Activated CD4-positive, alpha-beta T cell treated with anti-CD3 and anti-CD28 coated beads for 48 hours (primary cell): ENCODE results near the gene RCBTB2.
"Not testable (repeated sequence)": the region's sequence is repeated elsewhere in the genome, so short reads cannot be mapped to it uniquely, and the experiment has no call there.

ENCODE experiments used
- DNase-seq: peaks from one replicate; pipeline ENCODE4 v3.0.0-alpha.2; 2020

The RCBTB2 gene

GRCh38 chr13:48492470-48493065 lies 40.3 kb downstream of the RCBTB2 start:
- DNase-seq = peak; percentile 74

GRCh38 chr13:48492096-48492440 lies 40.8 kb downstream of the RCBTB2 start:
- DNase-seq = no peak

- DNase-seq = no peak
Measured at GRCh38 chr13:48491423-48492095, 41.3 kb downstream of the RCBTB2 start.

GRCh38 chr13:48490241-48490640 lies 42.6 kb downstream of the RCBTB2 start:
- no peak for DNase-seq

- DNase-seq = no peak
Measured at GRCh38 chr13:48489666-48490065, 43.2 kb downstream of the RCBTB2 start.

GRCh38 chr13:48488995-48489394 lies 43.9 kb downstream of the RCBTB2 start:
- DNase-seq = no peak

- no peak for DNase-seq
Measured at GRCh38 chr13:48487968-48488367, 44.9 kb downstream of the RCBTB2 start.

- no peak for DNase-seq
Measured at GRCh38 chr13:48486836-48487235, 46.0 kb downstream of the RCBTB2 start.

- no peak for DNase-seq
Measured at GRCh38 chr13:48486362-48486761, 46.5 kb downstream of the RCBTB2 start.

GRCh38 chr13:48485432-48485831 lies 47.4 kb downstream of the RCBTB2 start:
- no peak for DNase-seq

- DNase-seq = no peak
Measured at GRCh38 chr13:48483575-48483974, 49.3 kb downstream of the RCBTB2 start.

GRCh38 chr13:48478391-48478790 lies 54.5 kb downstream of the RCBTB2 start:
- no peak for DNase-seq

GRCh38 chr13:48477191-48477855 lies 55.6 kb downstream of the RCBTB2 start:
- no peak for DNase-seq

- DNase-seq = no peak
Measured at GRCh38 chr13:48476686-48477085, 56.2 kb downstream of the RCBTB2 start.

GRCh38 chr13:48476215-48476614 lies 56.7 kb downstream of the RCBTB2 start:
- no peak for DNase-seq

- no peak for DNase-seq
Measured at GRCh38 chr13:48475230-48475629, 57.6 kb downstream of the RCBTB2 start.

- no peak for DNase-seq
Measured at GRCh38 chr13:48457578-48458242, 75.2 kb downstream of the RCBTB2 start.

GRCh38 chr13:48456546-48456945 lies 76.3 kb downstream of the RCBTB2 start:
- DNase-seq = no peak

- DNase-seq = not testable (repeated sequence)
Measured at GRCh38 chr13:48451196-48451595, 81.7 kb downstream of the RCBTB2 start.

- no peak for DNase-seq
Measured at GRCh38 chr13:48449656-48450055, 83.2 kb downstream of the RCBTB2 start.

GRCh38 chr13:48448959-48449614 lies 83.8 kb downstream of the RCBTB2 start:
- DNase-seq = no peak

GRCh38 chr13:48448285-48448958 lies 84.5 kb downstream of the RCBTB2 start:
- no peak for DNase-seq

- no peak for DNase-seq
Measured at GRCh38 chr13:48446464-48446863, 86.4 kb downstream of the RCBTB2 start.
